ENCODE results near the gene GNAS.

Gene GNAS

GRCh38 chr20:58892932-58893224 is 40.4 kb downstream of the GNAS start:
- H3K4me2 ChIP-seq (ENCODE audit: low read length): peak overlapping the region; percentile 66
- peaks cover 29% of the 10 kb centered on the region for H3K4me1 ChIP-seq (ENCODE audit: control insufficient read depth, low read length)
- peak overlapping the region; percentile 78 for H3K4me3 ChIP-seq (ENCODE audit: low read length)
- H3K9me3 ChIP-seq (ENCODE audit: control insufficient read depth, insufficient read depth, low read length): no peaks in the 10 kb centered on the region
- no peaks in the 10 kb centered on the region for H3K27me3 ChIP-seq (ENCODE audit: control insufficient read depth, low read length)
- H3K79me2 ChIP-seq (ENCODE audit: control insufficient read depth, low read length): peaks cover 85% of the 10 kb centered on the region
- peaks cover 34% of the 10 kb centered on the region for H4K20me1 ChIP-seq (ENCODE audit: control insufficient read depth, insufficient read depth, low read depth, low read length)
- H3F3A ChIP-seq (ENCODE audit: control insufficient read depth, insufficient read depth): peaks cover 5% of the 10 kb centered on the region; the same call in 1 of the 2 replicates
- H3K36me3 ChIP-seq (ENCODE audit: control insufficient read depth, low read length): peaks cover 53% of the 10 kb centered on the region
- TF ChIP-seq CTCF (IDR thresholded peaks at IDR 0.05; ENCODE audit: low read depth, low read length, poor library complexity, severe bottlenecking): no peak
- TF ChIP-seq EZH2phosphoT487 (IDR thresholded peaks at IDR 0.05; ENCODE audit: borderline replicate concordance, low read length): no peak
- no peaks in the 10 kb centered on the region for H3K9me2 ChIP-seq (replicated peaks; ENCODE audit: control insufficient read depth, low read length)
- peak overlapping the region; percentile 76 for H3K27ac ChIP-seq (ENCODE audit: low read depth, low read length)

DNA sequence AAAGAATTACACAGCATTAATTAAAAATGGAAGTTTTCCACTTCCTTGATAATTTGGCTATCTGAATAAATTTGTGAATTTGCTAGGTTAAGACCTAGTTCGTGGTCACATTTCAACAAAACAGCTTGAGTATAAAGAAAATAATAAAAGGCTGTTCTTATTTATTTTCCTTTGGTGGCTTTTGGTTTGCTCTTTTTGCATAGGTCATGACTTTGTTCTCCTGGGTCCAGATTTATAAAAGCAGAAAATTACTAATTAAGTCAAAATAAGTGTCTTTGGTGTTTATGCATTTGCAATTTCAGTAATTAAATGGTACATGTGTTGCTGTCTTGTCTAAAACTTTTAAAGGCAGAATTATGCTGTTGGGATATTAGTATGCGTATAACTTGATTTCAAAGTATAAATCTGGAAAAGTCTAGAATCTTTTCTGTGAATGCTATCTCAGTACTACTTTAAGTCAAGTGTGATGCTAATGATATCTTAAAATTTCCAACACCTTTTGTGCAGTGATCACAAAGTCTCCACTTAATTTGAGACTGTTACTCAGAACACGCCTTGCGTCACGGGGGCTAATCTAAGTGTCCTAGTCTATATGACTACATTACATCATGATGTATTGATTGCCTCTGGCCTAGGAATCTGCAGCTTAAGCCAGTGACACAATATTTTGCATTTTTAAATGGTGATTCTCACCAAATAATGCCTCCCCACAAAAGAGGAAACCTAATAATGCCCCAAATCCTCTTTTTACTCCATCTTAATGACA is 41.0 kb downstream of the GNAS start:
- Histone ChIP-seq H3K4me3 (ENCODE audit: low read length) (peak overlapping the region; percentile 78), H3K4me1 (ENCODE audit: control insufficient read depth, low read length) (peaks cover 28% of the 10 kb centered on the region), H3K36me3 (ENCODE audit: control insufficient read depth, low read length) (peaks cover 60% of the 10 kb centered on the region), H3K9me3 (ENCODE audit: control insufficient read depth, insufficient read depth, low read length) (no peaks in the 10 kb centered on the region), H3K4me2 (ENCODE audit: low read length) (peak overlapping the region; percentile 66), H3K27me3 (ENCODE audit: control insufficient read depth, low read length) (no peaks in the 10 kb centered on the region), H3K27ac (ENCODE audit: low read depth, low read length) (peak overlapping the region; percentile 76; the same call in 1 of the 2 replicates), H3K9me2 (replicated peaks; ENCODE audit: control insufficient read depth, low read length) (no peaks in the 10 kb centered on the region), H3K79me2 (ENCODE audit: control insufficient read depth, low read length) (peaks cover 85% of the 10 kb centered on the region), H3F3A (ENCODE audit: control insufficient read depth, insufficient read depth) (peaks cover 10% of the 10 kb centered on the region; the same call in 1 of the 2 replicates), H4K20me1 (ENCODE audit: control insufficient read depth, insufficient read depth, low read depth, low read length) (peaks cover 36% of the 10 kb centered on the region)
- no peak for TF ChIP-seq CTCF (IDR thresholded peaks at IDR 0.05; ENCODE audit: low read depth, low read length, poor library complexity, severe bottlenecking)
- no peak for TF ChIP-seq EZH2phosphoT487 (IDR thresholded peaks at IDR 0.05; ENCODE audit: borderline replicate concordance, low read length)

- H4K20me1 ChIP-seq (ENCODE audit: control insufficient read depth, insufficient read depth, low read depth, low read length): peaks cover 39% of the 10 kb centered on the region
- H3K27me3 ChIP-seq (ENCODE audit: control insufficient read depth, low read length): no peaks in the 10 kb centered on the region
- TF ChIP-seq CTCF (IDR thresholded peaks at IDR 0.05; ENCODE audit: low read depth, low read length, poor library complexity, severe bottlenecking): no peak
- no peak for TF ChIP-seq EZH2phosphoT487 (IDR thresholded peaks at IDR 0.05; ENCODE audit: borderline replicate concordance, low read length)
- peaks cover 28% of the 10 kb centered on the region for H3K4me1 ChIP-seq (ENCODE audit: control insufficient read depth, low read length)
- H3K4me3 ChIP-seq (ENCODE audit: low read length): peak overlapping the region; percentile 78
- H3K9me2 ChIP-seq (replicated peaks; ENCODE audit: control insufficient read depth, low read length): no peaks in the 10 kb centered on the region
- peak overlapping the region; percentile 66 for H3K4me2 ChIP-seq (ENCODE audit: low read length)
- peaks cover 91% of the 10 kb centered on the region for H3K79me2 ChIP-seq (ENCODE audit: control insufficient read depth, low read length)
- no peaks in the 10 kb centered on the region for H3K9me3 ChIP-seq (ENCODE audit: control insufficient read depth, insufficient read depth, low read length)
- H3K36me3 ChIP-seq (ENCODE audit: control insufficient read depth, low read length): peaks cover 73% of the 10 kb centered on the region
- H3K27ac ChIP-seq (ENCODE audit: low read depth, low read length): no peak overlapping the region
- H3F3A ChIP-seq (ENCODE audit: control insufficient read depth, insufficient read depth): peaks cover 10% of the 10 kb centered on the region
Measured at GRCh38 chr20:58894652-58895447, 42.3 kb downstream of the GNAS start.

Data from DOHH2 (cell line).